Measurements from ENCODE around the gene TERB1. TPM values are rescaled to one million over a fixed set of nuclear protein-coding genes. Genes with fewer than 3 reads are reported as not detected.

TERB1 gene
- polyA plus RNA-seq, 1 of the 3 experiments (the other 2 are of a cell fraction): 0.08 TPM

- POLR2A ChIA-PET: no interaction called here
- no peak overlapping the region for H3K9ac ChIP-seq
- no peak overlapping the region for H3K4me2 ChIP-seq
- no peaks in the 10 kb centered on the region for H3F3A ChIP-seq (replicated peaks; ENCODE audit: insufficient read depth)
- H4K20me1 ChIP-seq (ENCODE audit: insufficient read depth): no peaks in the 10 kb centered on the region
- H3K27ac ChIP-seq (ENCODE audit: low read depth in 2 of 2, low read length in 1 of 2): no peak overlapping the region
- H3K9me2 ChIP-seq: no peaks in the 10 kb centered on the region
- H3K79me2 ChIP-seq (ENCODE audit: insufficient read depth): no peaks in the 10 kb centered on the region
- H3K4me3 ChIP-seq (ENCODE audit: low read depth in 2 of 2, low read length in 1 of 2): no peak overlapping the region
- 52% methylated on average over 3 of the region's 3 CpGs for WGBS (ENCODE audit: low lambda C conversion rate)
- H3K9me3 ChIP-seq: no peaks in the 10 kb centered on the region
- H3K36me3 ChIP-seq (replicated peaks in 1 of 2; ENCODE audit: control insufficient read depth in 1 of 2, insufficient read depth in 2 of 2, low read length in 1 of 2): no peaks in the 10 kb centered on the region
- no peak for DNase-seq
- CTCF ChIA-PET: no interaction called here
- H3K27me3 ChIP-seq (ENCODE audit: insufficient read depth): no peaks in the 10 kb centered on the region
- H3K4me1 ChIP-seq (ENCODE audit: control insufficient read depth in 1 of 2, insufficient read depth in 2 of 2, low read depth in 1 of 2, low read length in 1 of 2): no peaks in the 10 kb centered on the region
- no peak for TF ChIP-seq PBX3 (IDR thresholded peaks at IDR 0.05)
- TF ChIP-seq FOXM1 (IDR thresholded peaks at IDR 0.05; ENCODE audit: low read depth): no peak
- TF ChIP-seq RAD21 (IDR thresholded peaks at IDR 0.05; ENCODE audit: low read length): no peak
- no peak for TF ChIP-seq FOXJ3 (CRISPR knock-in tag; IDR thresholded peaks at IDR 0.05)
- no peak for TF ChIP-seq CTCF (IDR thresholded peaks at IDR 0.05)
- TF ChIP-seq ELF1 (IDR thresholded peaks at IDR 0.05): no peak
- no peak for TF ChIP-seq EP300 (IDR thresholded peaks at IDR 0.05; ENCODE audit: borderline replicate concordance in 1 of 2, low read depth in 1 of 2, low read length in 1 of 2)
- no peak for TF ChIP-seq YY1 (IDR thresholded peaks at IDR 0.05; ENCODE audit: low read depth)
- TF ChIP-seq NRF1 (IDR thresholded peaks at IDR 0.05; ENCODE audit: low read depth, low read length): no peak
- TF ChIP-seq GABPA (IDR thresholded peaks at IDR 0.05; ENCODE audit: low read depth): no peak
- no peak for TF ChIP-seq RFX5 (IDR thresholded peaks at IDR 0.05; ENCODE audit: low read length)
- no peak for TF ChIP-seq SMC3 (IDR thresholded peaks at IDR 0.05; ENCODE audit: low read depth, low read length)
- TF ChIP-seq NFIC (IDR thresholded peaks at IDR 0.05; ENCODE audit: borderline replicate concordance): no peak
- TF ChIP-seq USF1 (IDR thresholded peaks at IDR 0.05; ENCODE audit: borderline replicate concordance, low read depth): no peak
- no peak for TF ChIP-seq EZH2phosphoT487 (IDR thresholded peaks at IDR 0.05; ENCODE audit: borderline replicate concordance, low read depth)
- no peak for TF ChIP-seq MXI1 (IDR thresholded peaks at IDR 0.05; ENCODE audit: low read depth, low read length)
- TF ChIP-seq RXRA (IDR thresholded peaks at IDR 0.05; ENCODE audit: borderline replicate concordance, low read depth): no peak
- TF ChIP-seq FOSL2 (IDR thresholded peaks at IDR 0.05; ENCODE audit: borderline replicate concordance, low read depth): no peak
- TF ChIP-seq MEF2A (IDR thresholded peaks at IDR 0.05; ENCODE audit: borderline replicate concordance, low read depth): no peak
- no peak for TF ChIP-seq CHD2 (IDR thresholded peaks at IDR 0.05; ENCODE audit: low read length, partially characterized antibody)
- 0 out of 2 replicates have a peak overlapping the region, but pooled peaks have one; percentile 46 for H2AFZ ChIP-seq (ENCODE audit: low read depth)
Observed at GRCh38 chr16:66790130-66790733, 11.2 kb downstream of the TERB1 start.
